ENCODE results near the gene CCDC85C. TPM values are rescaled to one million over a fixed set of nuclear protein-coding genes. Genes with fewer than 3 reads are reported as not detected.

CCDC85C gene
- total and polyA plus RNA-seq, 2 of the 8 experiments (the other 6 are each of a cell fraction or from before 2014, with no cell fraction given) = 16.8 to 35.8 TPM

DNA sequence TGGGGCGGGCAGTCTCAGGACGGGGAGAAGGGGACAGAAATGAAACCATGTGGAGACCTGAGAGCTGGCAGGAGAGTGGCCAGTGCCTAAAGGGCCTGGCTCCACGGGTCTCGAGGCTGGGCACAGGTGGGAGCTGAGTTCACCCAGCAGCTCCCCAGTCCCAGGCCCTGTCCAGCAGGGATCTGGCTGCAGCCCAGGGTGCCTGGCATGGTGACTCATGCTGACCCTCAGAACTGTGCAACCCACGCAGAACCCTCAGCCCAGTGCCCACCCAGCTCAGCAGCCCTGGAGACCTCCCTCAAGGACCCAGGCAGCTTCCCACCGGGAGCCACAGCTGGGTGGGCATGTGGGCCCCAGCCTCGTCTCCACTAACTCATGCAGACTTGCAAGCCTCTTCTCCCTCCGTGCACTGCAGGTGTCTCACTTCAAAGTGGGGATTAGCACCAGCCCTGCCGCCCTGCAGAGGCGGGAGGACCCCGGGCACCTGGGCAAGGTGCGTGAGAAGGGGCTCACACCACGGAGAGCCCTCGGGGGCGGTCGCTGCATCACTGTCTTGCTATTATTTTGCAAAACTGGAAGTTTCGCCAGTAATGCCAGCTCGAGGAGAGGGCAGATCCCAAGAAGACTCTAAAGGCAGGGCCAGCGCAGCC is 76.5 kb downstream of the CCDC85C start (continued):
- TF ChIP-seq, protein P1, sequence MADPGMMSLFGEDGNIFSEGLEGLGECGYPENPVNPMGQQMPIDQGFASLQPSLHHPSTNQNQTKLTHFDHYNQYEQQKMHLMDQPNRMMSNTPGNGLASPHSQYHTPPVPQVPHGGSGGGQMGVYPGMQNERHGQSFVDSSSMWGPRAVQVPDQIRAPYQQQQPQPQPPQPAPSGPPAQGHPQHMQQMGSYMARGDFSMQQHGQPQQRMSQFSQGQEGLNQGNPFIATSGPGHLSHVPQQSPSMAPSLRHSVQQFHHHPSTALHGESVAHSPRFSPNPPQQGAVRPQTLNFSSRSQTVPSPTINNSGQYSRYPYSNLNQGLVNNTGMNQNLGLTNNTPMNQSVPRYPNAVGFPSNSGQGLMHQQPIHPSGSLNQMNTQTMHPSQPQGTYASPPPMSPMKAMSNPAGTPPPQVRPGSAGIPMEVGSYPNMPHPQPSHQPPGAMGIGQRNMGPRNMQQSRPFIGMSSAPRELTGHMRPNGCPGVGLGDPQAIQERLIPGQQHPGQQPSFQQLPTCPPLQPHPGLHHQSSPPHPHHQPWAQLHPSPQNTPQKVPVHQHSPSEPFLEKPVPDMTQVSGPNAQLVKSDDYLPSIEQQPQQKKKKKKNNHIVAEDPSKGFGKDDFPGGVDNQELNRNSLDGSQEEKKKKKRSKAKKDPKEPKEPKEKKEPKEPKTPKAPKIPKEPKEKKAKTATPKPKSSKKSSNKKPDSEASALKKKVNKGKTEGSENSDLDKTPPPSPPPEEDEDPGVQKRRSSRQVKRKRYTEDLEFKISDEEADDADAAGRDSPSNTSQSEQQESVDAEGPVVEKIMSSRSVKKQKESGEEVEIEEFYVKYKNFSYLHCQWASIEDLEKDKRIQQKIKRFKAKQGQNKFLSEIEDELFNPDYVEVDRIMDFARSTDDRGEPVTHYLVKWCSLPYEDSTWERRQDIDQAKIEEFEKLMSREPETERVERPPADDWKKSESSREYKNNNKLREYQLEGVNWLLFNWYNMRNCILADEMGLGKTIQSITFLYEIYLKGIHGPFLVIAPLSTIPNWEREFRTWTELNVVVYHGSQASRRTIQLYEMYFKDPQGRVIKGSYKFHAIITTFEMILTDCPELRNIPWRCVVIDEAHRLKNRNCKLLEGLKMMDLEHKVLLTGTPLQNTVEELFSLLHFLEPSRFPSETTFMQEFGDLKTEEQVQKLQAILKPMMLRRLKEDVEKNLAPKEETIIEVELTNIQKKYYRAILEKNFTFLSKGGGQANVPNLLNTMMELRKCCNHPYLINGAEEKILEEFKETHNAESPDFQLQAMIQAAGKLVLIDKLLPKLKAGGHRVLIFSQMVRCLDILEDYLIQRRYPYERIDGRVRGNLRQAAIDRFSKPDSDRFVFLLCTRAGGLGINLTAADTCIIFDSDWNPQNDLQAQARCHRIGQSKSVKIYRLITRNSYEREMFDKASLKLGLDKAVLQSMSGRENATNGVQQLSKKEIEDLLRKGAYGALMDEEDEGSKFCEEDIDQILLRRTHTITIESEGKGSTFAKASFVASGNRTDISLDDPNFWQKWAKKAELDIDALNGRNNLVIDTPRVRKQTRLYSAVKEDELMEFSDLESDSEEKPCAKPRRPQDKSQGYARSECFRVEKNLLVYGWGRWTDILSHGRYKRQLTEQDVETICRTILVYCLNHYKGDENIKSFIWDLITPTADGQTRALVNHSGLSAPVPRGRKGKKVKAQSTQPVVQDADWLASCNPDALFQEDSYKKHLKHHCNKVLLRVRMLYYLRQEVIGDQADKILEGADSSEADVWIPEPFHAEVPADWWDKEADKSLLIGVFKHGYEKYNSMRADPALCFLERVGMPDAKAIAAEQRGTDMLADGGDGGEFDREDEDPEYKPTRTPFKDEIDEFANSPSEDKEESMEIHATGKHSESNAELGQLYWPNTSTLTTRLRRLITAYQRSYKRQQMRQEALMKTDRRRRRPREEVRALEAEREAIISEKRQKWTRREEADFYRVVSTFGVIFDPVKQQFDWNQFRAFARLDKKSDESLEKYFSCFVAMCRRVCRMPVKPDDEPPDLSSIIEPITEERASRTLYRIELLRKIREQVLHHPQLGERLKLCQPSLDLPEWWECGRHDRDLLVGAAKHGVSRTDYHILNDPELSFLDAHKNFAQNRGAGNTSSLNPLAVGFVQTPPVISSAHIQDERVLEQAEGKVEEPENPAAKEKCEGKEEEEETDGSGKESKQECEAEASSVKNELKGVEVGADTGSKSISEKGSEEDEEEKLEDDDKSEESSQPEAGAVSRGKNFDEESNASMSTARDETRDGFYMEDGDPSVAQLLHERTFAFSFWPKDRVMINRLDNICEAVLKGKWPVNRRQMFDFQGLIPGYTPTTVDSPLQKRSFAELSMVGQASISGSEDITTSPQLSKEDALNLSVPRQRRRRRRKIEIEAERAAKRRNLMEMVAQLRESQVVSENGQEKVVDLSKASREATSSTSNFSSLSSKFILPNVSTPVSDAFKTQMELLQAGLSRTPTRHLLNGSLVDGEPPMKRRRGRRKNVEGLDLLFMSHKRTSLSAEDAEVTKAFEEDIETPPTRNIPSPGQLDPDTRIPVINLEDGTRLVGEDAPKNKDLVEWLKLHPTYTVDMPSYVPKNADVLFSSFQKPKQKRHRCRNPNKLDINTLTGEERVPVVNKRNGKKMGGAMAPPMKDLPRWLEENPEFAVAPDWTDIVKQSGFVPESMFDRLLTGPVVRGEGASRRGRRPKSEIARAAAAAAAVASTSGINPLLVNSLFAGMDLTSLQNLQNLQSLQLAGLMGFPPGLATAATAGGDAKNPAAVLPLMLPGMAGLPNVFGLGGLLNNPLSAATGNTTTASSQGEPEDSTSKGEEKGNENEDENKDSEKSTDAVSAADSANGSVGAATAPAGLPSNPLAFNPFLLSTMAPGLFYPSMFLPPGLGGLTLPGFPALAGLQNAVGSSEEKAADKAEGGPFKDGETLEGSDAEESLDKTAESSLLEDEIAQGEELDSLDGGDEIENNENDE (IDR thresholded peaks at IDR 0.05; ENCODE audit: insufficient replicate concordance, low read length) = no peak
- TF ChIP-seq BCL11A (IDR thresholded peaks at IDR 0.05; ENCODE audit: low read depth in 2 of 2, low read length in 2 of 2) = no peak
- no peak for TF ChIP-seq SUZ12 (IDR thresholded peaks at IDR 0.05; ENCODE audit: low read length)
- TF ChIP-seq POLR2AphosphoS5 (IDR thresholded peaks at IDR 0.05; ENCODE audit: low read depth, low read length) = no peak
- no peak for TF ChIP-seq SP2 (IDR thresholded peaks at IDR 0.05; ENCODE audit: low read length)
- TF ChIP-seq RBBP5 (IDR thresholded peaks at IDR 0.05; ENCODE audit: borderline replicate concordance, low read depth, low read length) = no peak
- no peak for TF ChIP-seq NRF1 (IDR thresholded peaks at IDR 0.05; ENCODE audit: low read depth, low read length)
- TF ChIP-seq JUN (IDR thresholded peaks at IDR 0.05; ENCODE audit: low read depth, low read length) = no peak
- TF ChIP-seq USF2 (IDR thresholded peaks at IDR 0.05; ENCODE audit: low read length) = no peak
- TF ChIP-seq NANOG (IDR thresholded peaks at IDR 0.05; ENCODE audit: insufficient read depth, low read depth, low read length, poor library complexity, severe bottlenecking) = no peak

All from H1 (cell line).